Heart left ventricle (tissue), 13 donors: ENCODE results near the gene RPL38.

Experiments used
- CTCF ChIP-seq, 12 donors: fragments of 200-600 bp; sonication (generic) in 4 of 12; IDR thresholded peaks; one replicate each; pipeline versions ENCODE4 v1.5.0 to v1.8.0; 2018 to 2022; ENCODE audit warnings: antibody characterized with exemption in 12 of 12, mild to moderate bottlenecking in 5 of 12
- POLR2A ChIP-seq, 2 donors: fragments of 450-650 bp; IDR thresholded peaks; one replicate each; pipeline ENCODE4 v1.6.1; 2017; ENCODE audit warnings: antibody characterized with exemption in 2 of 2, mild to moderate bottlenecking in 2 of 2, moderate library complexity in 2 of 2
- donor health status: ischemic (EF 13 %, LVEDD 7.1; RV severe dilation, severe dysfunction).
- donor health status: DM: no; HTN: yes; CAD: no.
- donor health status: DM: no; HTN: no; CAD: no.
- donor health status: ischemic (EF 25% LVEDD 6.9; RV normal size, moderate dysfunction).
- donor health status: ischemic (EF 25% LVEDD 5.7; RV mildly dilated, moderate dysfunction).
- donor health status: ischemic (EF 35%, LVEDD 5.7; RV mildly dilated, moderate dysfunction).
- donor health status: nonischemic (EF 11% LVEDD 7.7; RV severe dilation, severe dysfunction).
- donor health status: DM: yes; HTN: yes; CAD: no.
- donor health status: PGD.
- donor health status: ischemic (EF 29% LVEDD 5.4; RV normal size, mild dysfunction).
- donor health status: nonischemic (EF 23%, LVEDD 6.1; RV moderate dilation, normal function).

- TF ChIP-seq CTCF (IDR thresholded peaks at IDR 0.05) (no peak), POLR2A (IDR thresholded peaks at IDR 0.05) (no peak)
These were observed 30.5 kb downstream of the RPL38 start for GRCh38 chr17:74233937-74234336.
